IPS-18c (cell line): ENCODE data around the gene RRBP1.
"Not testable (repeated sequence)": the region's sequence is repeated elsewhere in the genome, so short reads cannot be mapped to it uniquely, and the experiment has no call there.

Source experiments
- H3K4me3 ChIP-seq: 2 replicates; pipeline ENCODE4 v1.7.0; 2013; ENCODE audit warnings: low read depth, mild to moderate bottlenecking, low read length, moderate library complexity; ENCODE audit not compliant: insufficient read depth
- H3K9me3 ChIP-seq: one replicate; pipeline ENCODE4 v1.6.1; 2013; ENCODE audit warnings: mild to moderate bottlenecking, low read length, moderate library complexity; ENCODE audit not compliant: control insufficient read depth, insufficient read depth

RRBP1 gene

GRCh38 chr20:17673084-17673483 is 9.0 kb downstream of the RRBP1 start:
- Histone ChIP-seq H3K4me3 (no peak overlapping the region), H3K9me3 (no peaks in the 10 kb centered on the region)

- Histone ChIP-seq H3K9me3 (no peaks in the 10 kb centered on the region), H3K4me3 (no peak overlapping the region)
Observed at GRCh38 chr20:17671565-17671964, 10.5 kb downstream of the RRBP1 start.

DNA sequence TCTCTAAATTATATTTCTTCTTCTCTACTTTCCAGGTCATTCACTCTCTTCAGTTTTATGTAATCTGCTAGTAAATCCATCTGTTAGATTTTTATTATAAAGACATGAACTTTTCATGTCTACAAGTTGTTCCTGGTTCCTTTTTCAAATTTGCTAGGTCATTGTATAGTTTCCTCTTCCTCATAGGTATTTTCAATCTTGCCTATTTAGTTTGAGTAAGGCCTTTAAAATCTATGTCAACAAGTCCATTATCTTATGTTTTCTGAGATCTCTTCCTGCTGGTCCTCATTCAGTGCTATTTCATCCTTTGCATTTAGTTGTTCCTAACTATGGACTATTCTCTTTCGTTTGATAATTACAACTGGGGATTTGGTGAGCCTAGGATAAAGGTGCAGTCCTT is 11.0 kb downstream of the RRBP1 start:
- no peaks in the 10 kb centered on the region for H3K9me3 ChIP-seq
- no peak overlapping the region for H3K4me3 ChIP-seq

GRCh38 chr20:17669306-17669931 is 12.6 kb downstream of the RRBP1 start:
- no peak overlapping the region for H3K4me3 ChIP-seq
- no peaks in the 10 kb centered on the region for H3K9me3 ChIP-seq

GRCh38 chr20:17668432-17668831 is 13.6 kb downstream of the RRBP1 start:
- Histone ChIP-seq H3K9me3 (no peaks in the 10 kb centered on the region), H3K4me3 (no peak overlapping the region)

- Histone ChIP-seq H3K4me3 (no peak overlapping the region), H3K9me3 (no peaks in the 10 kb centered on the region)
Observed at GRCh38 chr20:17667445-17667844, 14.6 kb downstream of the RRBP1 start.

DNA sequence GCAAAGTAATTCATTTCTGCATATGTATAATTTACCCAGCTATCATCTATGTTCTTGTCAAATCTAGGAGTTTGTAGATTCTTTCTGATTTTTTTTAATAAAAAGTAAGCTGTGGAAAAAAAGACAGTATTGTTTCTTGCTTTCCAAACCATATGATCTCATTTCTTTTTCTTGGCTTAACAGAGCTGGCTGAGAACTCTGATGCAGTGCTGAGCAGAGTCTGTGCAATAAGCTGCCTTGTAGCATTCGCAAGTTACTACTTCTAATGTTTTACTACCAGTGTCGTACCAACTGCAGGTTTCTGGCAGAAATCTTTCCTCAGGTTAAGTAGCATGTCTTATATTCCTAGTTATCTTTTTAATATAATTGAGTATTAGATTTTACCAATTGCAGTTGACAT is 15.6 kb downstream of the RRBP1 start:
- H3K9me3 ChIP-seq: no peaks in the 10 kb centered on the region
- no peak overlapping the region for H3K4me3 ChIP-seq

DNA sequence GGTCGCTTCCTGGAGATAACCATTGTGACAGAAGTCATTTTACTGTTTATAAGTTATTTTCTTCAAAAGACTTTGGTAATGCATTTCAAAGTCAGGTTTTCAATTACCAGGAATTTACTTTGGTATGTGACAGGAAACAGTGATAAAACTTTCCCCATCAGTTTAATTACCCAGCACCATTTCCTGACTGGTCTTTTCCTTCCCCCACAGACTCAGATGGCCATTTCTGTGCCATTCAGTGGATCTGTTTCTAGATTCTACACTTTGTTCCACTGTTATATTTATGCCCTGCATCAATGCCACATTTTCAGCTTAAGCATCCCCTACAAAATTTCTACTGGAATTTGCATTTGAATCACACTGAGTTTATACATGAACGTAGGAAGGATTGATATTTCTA is 16.3 kb downstream of the RRBP1 start:
- no peaks in the 10 kb centered on the region for H3K9me3 ChIP-seq
- no peak overlapping the region for H3K4me3 ChIP-seq

- H3K4me3 ChIP-seq: no peak overlapping the region
- no peaks in the 10 kb centered on the region for H3K9me3 ChIP-seq
Observed at GRCh38 chr20:17664025-17664633, 17.9 kb downstream of the RRBP1 start.

GRCh38 chr20:17663486-17663885 is 18.6 kb downstream of the RRBP1 start:
- no peak overlapping the region for H3K4me3 ChIP-seq
- peaks cover 2% of the 10 kb centered on the region for H3K9me3 ChIP-seq

DNA sequence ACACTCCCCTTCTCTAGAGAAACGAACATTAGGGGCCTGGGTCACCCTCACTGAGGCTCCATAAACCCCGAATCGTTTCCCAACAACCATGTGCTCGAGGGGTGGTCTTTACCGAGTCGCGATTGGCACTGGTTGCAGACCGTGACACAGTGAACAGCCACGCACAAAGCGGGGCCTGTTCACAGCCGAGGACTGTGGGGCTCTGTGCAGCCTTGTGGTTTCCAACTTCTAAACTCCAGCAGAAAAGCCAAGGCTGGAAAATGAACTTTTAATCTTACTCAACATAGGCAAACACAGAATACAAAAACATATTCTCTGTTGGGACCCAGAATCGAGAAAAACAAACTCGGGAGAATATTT is 19.0 kb downstream of the RRBP1 start:
- no peak overlapping the region for H3K4me3 ChIP-seq
- peaks cover 2% of the 10 kb centered on the region for H3K9me3 ChIP-seq

DNA sequence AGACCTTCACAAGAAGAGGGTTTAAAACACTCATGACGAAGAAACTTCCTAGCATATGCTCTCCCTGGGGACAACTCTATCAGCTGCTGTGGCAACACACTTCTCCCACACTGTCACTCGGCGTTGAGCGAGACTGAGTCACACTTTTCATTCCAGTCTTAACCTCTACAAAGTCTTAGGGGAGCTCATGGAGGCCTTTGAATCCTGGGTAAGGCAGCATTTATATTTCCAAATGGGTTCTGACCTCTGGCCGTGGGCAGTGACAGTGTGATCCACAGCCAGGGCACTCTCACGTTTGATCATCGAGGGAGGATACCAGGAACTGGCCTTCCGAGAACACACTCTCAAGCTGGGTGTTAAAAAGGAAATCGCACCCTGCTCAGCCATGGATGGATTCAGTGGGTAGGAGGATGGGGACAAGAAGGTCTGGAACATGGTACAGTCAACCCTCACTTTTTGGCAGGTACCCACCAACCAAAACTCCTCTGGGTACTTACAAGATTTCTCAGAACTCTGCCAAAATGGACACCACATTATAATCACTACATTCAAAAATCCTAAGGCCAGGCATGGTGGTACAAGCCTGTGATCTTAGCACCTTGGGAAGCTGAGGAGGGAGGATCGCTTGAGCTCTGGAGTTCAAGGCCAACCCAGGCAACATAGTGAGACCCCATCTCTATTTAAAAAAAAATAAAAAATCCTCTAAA is 19.6 kb downstream of the RRBP1 start:
- Histone ChIP-seq H3K9me3 (peaks cover 2% of the 10 kb centered on the region), H3K4me3 (no peak overlapping the region)

DNA sequence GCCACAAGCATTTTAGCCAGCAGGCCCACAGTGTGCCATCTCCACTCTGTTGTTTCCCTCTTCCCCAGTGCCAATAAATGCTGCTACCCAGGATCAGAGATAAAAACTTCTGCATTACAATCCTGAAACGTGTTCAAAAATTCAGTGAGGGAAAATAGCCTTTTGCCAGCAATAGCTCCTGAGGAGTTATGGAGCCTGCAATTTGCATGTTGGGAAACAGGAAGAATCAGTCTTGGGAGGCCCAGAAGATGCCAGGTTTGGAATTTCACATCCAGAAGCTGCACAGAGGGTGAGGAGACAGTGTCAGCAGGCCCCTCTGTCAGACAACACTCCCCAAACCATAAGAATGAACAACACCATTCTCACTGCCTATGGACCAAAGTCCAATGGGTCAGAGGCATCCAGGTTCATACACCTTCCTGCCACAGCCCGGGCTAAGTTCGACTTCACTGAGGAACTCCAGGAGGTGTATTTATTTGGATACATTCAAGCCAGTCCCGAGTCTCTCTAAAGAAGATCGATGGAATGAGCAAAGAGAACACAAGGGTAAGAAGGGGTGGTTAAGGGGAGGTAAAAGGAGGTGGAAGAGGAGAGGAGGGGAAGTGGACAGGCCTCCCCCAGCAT is 20.8 kb downstream of the RRBP1 start:
- H3K4me3 ChIP-seq: no peak overlapping the region

DNA sequence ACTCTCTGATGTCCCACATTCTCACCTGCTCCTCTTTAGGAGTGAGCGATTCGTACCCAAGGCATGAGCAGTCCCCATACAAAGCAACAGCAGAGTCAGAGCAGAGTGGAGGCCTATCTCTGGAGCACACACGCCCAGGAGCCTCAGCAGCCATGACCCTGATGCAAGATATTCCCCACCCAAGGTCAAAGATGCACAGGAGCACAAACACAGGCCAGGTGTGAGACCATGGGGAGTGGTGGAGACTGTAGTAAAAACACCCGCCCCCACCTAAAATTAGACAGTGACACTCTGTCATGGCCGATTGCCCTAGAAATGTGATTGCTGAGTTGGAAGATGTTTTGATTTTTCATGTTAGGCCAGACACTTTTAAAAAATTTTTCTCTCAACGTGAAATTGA is 21.4 kb downstream of the RRBP1 start:
- H3K9me3 ChIP-seq: peaks cover 2% of the 10 kb centered on the region
- H3K4me3 ChIP-seq: no peak overlapping the region

More for the DNA sequence above, 20.8 kb downstream of the RRBP1 start:
- H3K9me3 ChIP-seq: peaks cover 2% of the 10 kb centered on the region

DNA sequence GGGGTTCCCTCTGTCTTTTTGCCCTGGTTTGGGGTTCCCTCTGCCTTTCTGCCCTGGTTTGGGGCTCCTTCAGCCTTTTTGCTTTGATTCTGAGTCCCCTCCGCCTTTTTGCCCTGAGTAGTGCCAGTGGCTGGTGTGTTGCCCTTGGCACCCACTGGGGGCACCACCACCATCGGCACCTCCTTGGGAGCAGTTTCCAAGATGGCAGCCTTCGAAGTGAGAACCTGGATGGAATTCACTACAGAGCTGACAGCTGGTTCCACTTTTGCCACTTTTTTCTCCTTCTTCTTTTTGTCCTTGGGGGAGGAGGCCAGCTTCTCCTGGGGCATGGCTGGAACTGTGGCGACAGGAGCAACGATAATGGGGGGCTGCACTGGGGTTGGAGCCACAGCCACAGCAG is 22.2 kb downstream of the RRBP1 start:
- H3K4me3 ChIP-seq: no peak overlapping the region
- peaks cover 2% of the 10 kb centered on the region for H3K9me3 ChIP-seq

DNA sequence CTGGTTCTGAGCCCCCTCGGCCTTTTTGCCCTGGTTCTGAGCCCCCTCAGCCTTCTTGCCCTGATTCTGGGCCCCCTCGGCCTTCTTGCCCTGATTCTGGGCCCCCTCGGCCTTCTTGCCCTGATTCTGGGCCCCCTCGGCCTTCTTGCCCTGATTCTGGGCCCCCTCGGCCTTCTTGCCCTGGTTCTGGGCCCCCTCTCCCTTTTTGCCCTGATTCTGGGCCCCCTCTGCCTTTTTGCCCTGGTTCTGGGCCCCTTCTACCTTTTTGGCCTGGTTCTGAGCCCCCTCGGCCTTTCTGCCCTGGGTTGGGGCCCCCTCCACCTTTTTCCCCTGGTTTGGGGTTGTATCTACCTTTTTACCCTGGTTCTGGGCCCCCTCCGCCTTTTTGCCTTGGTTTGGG is 22.7 kb downstream of the RRBP1 start:
- not testable (repeated sequence) for H3K4me3 ChIP-seq, H3K9me3 ChIP-seq

DNA sequence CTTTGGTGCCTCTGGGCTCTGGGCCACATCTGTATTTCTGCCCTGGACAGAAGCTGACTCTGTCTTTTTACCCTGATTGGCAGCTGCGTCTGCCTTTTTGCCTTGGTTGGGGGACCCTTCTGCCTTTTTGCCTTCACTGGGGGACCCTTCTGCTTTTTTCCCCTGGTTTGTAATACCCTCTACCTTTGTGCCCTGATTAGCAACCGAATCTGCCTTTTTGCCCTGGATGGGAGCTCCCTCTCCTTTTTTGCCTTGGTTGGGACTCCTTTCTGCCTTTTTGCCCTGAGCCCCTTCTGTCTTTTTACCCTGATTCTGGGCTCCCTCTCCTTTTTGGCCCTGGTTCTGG is 23.4 kb downstream of the RRBP1 start:
- no peak overlapping the region for H3K4me3 ChIP-seq

DNA sequence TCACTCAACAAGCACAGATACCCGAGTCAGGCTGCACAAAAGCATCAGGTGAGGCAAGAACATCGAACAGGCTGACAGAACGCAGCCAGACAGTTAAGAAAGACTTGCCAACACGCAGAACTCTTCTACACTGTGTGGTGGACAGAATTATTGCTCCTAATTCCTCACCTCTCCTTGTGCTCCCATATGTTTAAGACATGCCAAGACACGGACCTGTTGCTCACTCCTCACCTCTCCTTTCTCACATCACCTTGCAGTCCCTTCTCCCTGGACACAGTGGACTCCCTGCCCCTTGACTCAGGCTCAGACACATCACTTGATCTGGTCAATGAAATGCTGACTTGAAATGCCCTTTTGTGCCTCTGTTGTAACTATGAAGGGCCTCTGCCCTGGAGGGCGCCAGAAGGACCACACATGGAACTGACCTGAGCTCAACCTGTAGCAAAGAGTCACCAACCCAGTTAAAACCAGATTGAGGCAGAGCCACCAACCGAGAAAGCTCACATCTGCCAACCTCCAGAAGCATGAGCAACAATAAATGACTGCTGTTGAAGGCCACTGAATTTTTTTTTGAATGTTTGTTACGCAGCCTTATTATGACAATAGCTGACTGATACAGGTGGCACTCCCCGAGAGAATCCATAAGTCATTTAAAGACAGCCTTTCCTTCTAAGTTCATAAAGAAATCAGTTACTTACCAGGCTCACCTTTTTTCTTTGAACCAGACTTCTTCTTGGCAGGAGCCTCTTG is 24.0 kb downstream of the RRBP1 start:
- peaks cover 2% of the 10 kb centered on the region for H3K9me3 ChIP-seq
- no peak overlapping the region for H3K4me3 ChIP-seq

More for the DNA sequence above, 23.4 kb downstream of the RRBP1 start:
- peaks cover 2% of the 10 kb centered on the region for H3K9me3 ChIP-seq
